Endodermal cell (in vitro differentiated cells): Measurements from ENCODE around the gene LST1. TPM values are rescaled to one million over a fixed set of nuclear protein-coding genes. Genes with fewer than 3 reads are reported as not detected.
A peak's percentile ranks its signal among the peaks of the same experiment; 100 is the strongest.

Experiments used
- DNase-seq: peaks from one replicate; pipeline ENCODE4 v3.0.0-alpha.2; 2017
- H3K27ac ChIP-seq: 2 replicates; pipeline ENCODE4 v1.5.1; 2013; ENCODE audit warnings: mild to moderate bottlenecking, low read depth, low read length, moderate library complexity
- H3K27me3 ChIP-seq: 2 replicates; pipeline ENCODE4 v1.6.1; 2013; ENCODE audit warnings: mild to moderate bottlenecking, low read length, moderate library complexity; ENCODE audit not compliant: insufficient read depth, control insufficient read depth, poor library complexity, severe bottlenecking
- H3K36me3 ChIP-seq: 2 replicates; pipeline ENCODE4 v1.7.0; 2013; ENCODE audit warnings: mild to moderate bottlenecking, low read length, moderate library complexity; ENCODE audit not compliant: control insufficient read depth, insufficient read depth
- H3K4me1 ChIP-seq: one replicate; pipeline ENCODE4 v1.7.0; 2013; ENCODE audit warnings: low read length; ENCODE audit not compliant: control insufficient read depth, insufficient read depth
- H3K4me3 ChIP-seq: 2 replicates; pipeline ENCODE4 v1.5.1; 2013; ENCODE audit warnings: mild to moderate bottlenecking, low read length, moderate library complexity
- H3K9ac ChIP-seq: 2 replicates; pipeline ENCODE4 v1.6.1; 2013; ENCODE audit warnings: mild to moderate bottlenecking, low read length, moderate library complexity; ENCODE audit not compliant: poor library complexity, severe bottlenecking; ENCODE audit errors: extremely low read depth
- H3K9me3 ChIP-seq: 2 replicates; pipeline ENCODE4 v1.6.1; 2013; ENCODE audit warnings: mild to moderate bottlenecking, low read length, moderate library complexity; ENCODE audit not compliant: control insufficient read depth
- H3K27ac Mint-ChIP-seq: 2 replicates; pipeline ENCODE4 v1.8.0; 2020; ENCODE audit warnings: mixed read lengths
- H3K27me3 Mint-ChIP-seq: 2 replicates; pipeline ENCODE4 v1.8.0; 2021; ENCODE audit warnings: mild to moderate bottlenecking, mixed read lengths; ENCODE audit not compliant: insufficient read depth
- H3K36me3 Mint-ChIP-seq: 2 replicates; pipeline ENCODE4 v1.8.0; 2020; ENCODE audit warnings: low read depth, mixed read lengths
- H3K4me1 Mint-ChIP-seq: 2 replicates; pipeline ENCODE4 v1.8.0; 2020; ENCODE audit warnings: mixed read lengths
- H3K4me3 Mint-ChIP-seq: 2 replicates; pipeline ENCODE4 v1.8.0; 2020; ENCODE audit warnings: mild to moderate bottlenecking, moderate library complexity, mixed read lengths
- H3K9me3 Mint-ChIP-seq: 2 replicates; pipeline ENCODE4 v1.8.0; 2020; ENCODE audit warnings: mild to moderate bottlenecking, mixed read lengths
- CTCF ChIP-seq: fragments of 200-600 bp; sonication (generic); conservative IDR thresholded peaks from 2 replicates; pipeline ENCODE4 v1.5.0; 2021; ENCODE audit warnings: antibody characterized with exemption, mild to moderate bottlenecking
- WGBS, 2 experiments: methylation state at CpG; one replicate each; pipeline versions ENCODE4 v1.1.5 to v1.1.7; 2013; ENCODE audit warnings: missing lambda C conversion rate in 2 of 2, mixed read lengths in 1 of 2; ENCODE audit not compliant: insufficient coverage in 1 of 2, insufficient read length in 1 of 2; 5-methylcytosine and 5-hydroxymethylcytosine counted together
- total RNA-seq, 2 donors: library from RNA; stranded (reverse); fragmentation: NEBNext Ultra II Directional in 1 of 2; extraction: Animal tissue kit (Norgen Biotek cat#: 25700) in 1 of 2; gene quantifications; 2 replicates in 1 of 2; 3 replicates in 1 of 2; pipeline ENCODE4 v1.2.1, GENCODE V29; 2021

LST1 gene
- total RNA-seq, 2 donors from 2014 or later = not detected

GRCh38 chr6:31546958-31547726, 38.9 kb upstream of the LST1 start, which contains the start of gene NFKBIL1:
TSS of gene NFKBIL1 (plus strand) at chr6:31547608. CDS start at chr6:31547695, 87 bp downstream.
- peak within 1 kb of the TSS; percentile 38 for H3K27ac ChIP-seq
- H3K9me3 Mint-ChIP-seq = no peaks in the 10 kb centered on the region
- peak within 1 kb of the TSS; percentile 82 for H3K27ac Mint-ChIP-seq
- no peaks in the 10 kb centered on the region for H3K9me3 ChIP-seq
- H3K4me3 ChIP-seq = peak within 1 kb of the TSS; percentile 77
- peak within 1 kb of the TSS; percentile 69 for H3K9ac ChIP-seq
- H3K4me3 Mint-ChIP-seq = peak within 1 kb of the TSS; percentile 54
- H3K36me3 ChIP-seq = peaks cover 23% of the 10 kb centered on the region
- H3K4me1 Mint-ChIP-seq = peaks cover 12% of the 10 kb centered on the region
- peaks cover 5% of the 10 kb centered on the region for H3K4me1 ChIP-seq
- DNase-seq = peak; percentile 97
- no peaks in the 10 kb centered on the region for H3K27me3 ChIP-seq
- H3K27me3 Mint-ChIP-seq = no peaks in the 10 kb centered on the region
- no peak for TF ChIP-seq CTCF
- 0 to 1% methylated on average over 15 to 25 of the region's 25 CpGs for WGBS, 2 experiments
- peaks cover 22% of the 10 kb centered on the region for H3K36me3 Mint-ChIP-seq

- Histone ChIP-seq H3K36me3 (peaks cover 23% of the 10 kb centered on the region), H3K27me3 (no peaks in the 10 kb centered on the region), H3K4me1 (peaks cover 5% of the 10 kb centered on the region), H3K4me3 (peak overlapping the region; percentile 77), H3K9ac (peak overlapping the region; percentile 69), H3K9me3 (no peaks in the 10 kb centered on the region), H3K27ac (no peak overlapping the region)
- WGBS, 2 experiments = 55 to 85% methylated on average over 6 to 24 of the region's 24 CpGs
- H3K27ac Mint-ChIP-seq = peak overlapping the region; percentile 82
- H3K9me3 Mint-ChIP-seq = no peaks in the 10 kb centered on the region
- H3K36me3 Mint-ChIP-seq = peaks cover 24% of the 10 kb centered on the region
- peaks cover 12% of the 10 kb centered on the region for H3K4me1 Mint-ChIP-seq
- TF ChIP-seq CTCF = no peak
- H3K27me3 Mint-ChIP-seq = no peaks in the 10 kb centered on the region
- peak; percentile 41 for DNase-seq
- peak overlapping the region; percentile 54 for H3K4me3 Mint-ChIP-seq
Observed at GRCh38 chr6:31547727-31548543, 38.1 kb upstream of the LST1 start.

- Mint-ChIP-seq H3K9me3 (no peaks in the 10 kb centered on the region), H3K4me1 (peaks cover 12% of the 10 kb centered on the region), H3K27ac (no peak overlapping the region), H3K27me3 (no peaks in the 10 kb centered on the region), H3K4me3 (peak overlapping the region; percentile 54), H3K36me3 (peaks cover 28% of the 10 kb centered on the region)
- Histone ChIP-seq H3K27me3 (no peaks in the 10 kb centered on the region), H3K4me1 (peaks cover 5% of the 10 kb centered on the region), H3K9ac (no peak overlapping the region), H3K4me3 (peak overlapping the region; percentile 77), H3K27ac (no peak overlapping the region), H3K36me3 (peaks cover 29% of the 10 kb centered on the region), H3K9me3 (no peaks in the 10 kb centered on the region)
- TF ChIP-seq CTCF = no peak
- no peak for DNase-seq
- 88 to 100% methylated on average over 1 to 2 of the region's 2 CpGs for WGBS, 2 experiments
Observed at GRCh38 chr6:31548544-31548873, 37.6 kb upstream of the LST1 start.
